Subcutaneous adipose tissue (tissue), 4 donors: ENCODE measurements around the gene LRRC4B. TPM values are rescaled to one million over a fixed set of nuclear protein-coding genes. Genes with fewer than 3 reads are reported as not detected.

Source experiments
- total RNA-seq, 4 donors: library from RNA; depleted of rRNA; stranded (reverse); fragments of >200 nt; gene quantifications; one replicate each; pipeline ENCODE4 v1.1.0, GENCODE V29; 2016
- TF ChIP-seq, protein P1 (sequence below): fragments of 450-650 bp; IDR thresholded peaks from one replicate; pipeline ENCODE4 v1.5.1; 2016; ENCODE audit warnings: low read depth, mild to moderate bottlenecking, control low read depth, antibody characterized with exemption, moderate library complexity

The LRRC4B gene
- total RNA-seq, 4 donors from 2014 or later, result 0.19 to 0.34 (median 0.22) TPM; not detected in 1

GRCh38 chr19:50482271-50482855, 85.9 kb downstream of the LRRC4B start:
- TF ChIP-seq, protein P1, sequence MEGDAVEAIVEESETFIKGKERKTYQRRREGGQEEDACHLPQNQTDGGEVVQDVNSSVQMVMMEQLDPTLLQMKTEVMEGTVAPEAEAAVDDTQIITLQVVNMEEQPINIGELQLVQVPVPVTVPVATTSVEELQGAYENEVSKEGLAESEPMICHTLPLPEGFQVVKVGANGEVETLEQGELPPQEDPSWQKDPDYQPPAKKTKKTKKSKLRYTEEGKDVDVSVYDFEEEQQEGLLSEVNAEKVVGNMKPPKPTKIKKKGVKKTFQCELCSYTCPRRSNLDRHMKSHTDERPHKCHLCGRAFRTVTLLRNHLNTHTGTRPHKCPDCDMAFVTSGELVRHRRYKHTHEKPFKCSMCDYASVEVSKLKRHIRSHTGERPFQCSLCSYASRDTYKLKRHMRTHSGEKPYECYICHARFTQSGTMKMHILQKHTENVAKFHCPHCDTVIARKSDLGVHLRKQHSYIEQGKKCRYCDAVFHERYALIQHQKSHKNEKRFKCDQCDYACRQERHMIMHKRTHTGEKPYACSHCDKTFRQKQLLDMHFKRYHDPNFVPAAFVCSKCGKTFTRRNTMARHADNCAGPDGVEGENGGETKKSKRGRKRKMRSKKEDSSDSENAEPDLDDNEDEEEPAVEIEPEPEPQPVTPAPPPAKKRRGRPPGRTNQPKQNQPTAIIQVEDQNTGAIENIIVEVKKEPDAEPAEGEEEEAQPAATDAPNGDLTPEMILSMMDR, result no peak

DNA sequence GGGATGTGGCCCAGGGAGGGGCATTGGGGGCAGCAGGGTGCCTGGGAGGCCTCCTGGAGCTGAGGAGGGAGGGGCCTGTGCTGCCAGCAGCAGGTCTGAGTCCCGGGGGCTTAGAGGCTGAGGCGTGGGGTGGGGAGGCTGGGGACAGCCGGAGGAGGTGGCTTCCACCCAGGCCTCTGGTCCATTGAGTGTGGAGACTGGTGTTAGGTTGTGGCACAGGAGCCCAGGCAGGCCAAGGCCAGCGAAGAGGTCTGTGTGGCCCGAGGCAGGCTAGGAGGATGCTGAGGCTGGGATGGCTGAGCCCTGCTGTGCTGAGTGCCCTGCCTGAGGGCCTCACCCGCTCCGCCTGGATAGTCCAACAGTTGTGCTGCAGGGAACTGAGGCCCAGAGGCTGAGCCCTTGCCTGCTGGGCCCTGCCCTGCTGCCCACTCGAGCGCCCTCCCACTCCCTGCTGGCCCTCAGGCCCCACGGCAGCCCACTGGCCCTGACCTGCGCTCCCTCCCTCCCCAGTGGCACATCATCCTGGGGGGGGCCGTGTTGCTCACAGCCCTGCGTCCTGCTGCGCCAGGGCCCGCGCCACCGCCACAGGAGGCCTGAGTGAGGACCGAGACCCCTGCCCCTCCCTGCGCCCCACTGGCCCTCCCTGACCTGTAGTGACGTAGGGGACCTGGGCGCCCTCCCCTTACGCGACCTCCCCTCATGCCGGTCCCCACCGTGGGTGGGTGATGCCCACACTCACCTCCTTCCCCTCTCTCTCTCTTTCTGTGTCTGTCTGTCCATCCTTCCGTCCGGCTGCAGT, 86.7 kb downstream of the LRRC4B start:
- TF ChIP-seq, protein P1, result no peak

DNA sequence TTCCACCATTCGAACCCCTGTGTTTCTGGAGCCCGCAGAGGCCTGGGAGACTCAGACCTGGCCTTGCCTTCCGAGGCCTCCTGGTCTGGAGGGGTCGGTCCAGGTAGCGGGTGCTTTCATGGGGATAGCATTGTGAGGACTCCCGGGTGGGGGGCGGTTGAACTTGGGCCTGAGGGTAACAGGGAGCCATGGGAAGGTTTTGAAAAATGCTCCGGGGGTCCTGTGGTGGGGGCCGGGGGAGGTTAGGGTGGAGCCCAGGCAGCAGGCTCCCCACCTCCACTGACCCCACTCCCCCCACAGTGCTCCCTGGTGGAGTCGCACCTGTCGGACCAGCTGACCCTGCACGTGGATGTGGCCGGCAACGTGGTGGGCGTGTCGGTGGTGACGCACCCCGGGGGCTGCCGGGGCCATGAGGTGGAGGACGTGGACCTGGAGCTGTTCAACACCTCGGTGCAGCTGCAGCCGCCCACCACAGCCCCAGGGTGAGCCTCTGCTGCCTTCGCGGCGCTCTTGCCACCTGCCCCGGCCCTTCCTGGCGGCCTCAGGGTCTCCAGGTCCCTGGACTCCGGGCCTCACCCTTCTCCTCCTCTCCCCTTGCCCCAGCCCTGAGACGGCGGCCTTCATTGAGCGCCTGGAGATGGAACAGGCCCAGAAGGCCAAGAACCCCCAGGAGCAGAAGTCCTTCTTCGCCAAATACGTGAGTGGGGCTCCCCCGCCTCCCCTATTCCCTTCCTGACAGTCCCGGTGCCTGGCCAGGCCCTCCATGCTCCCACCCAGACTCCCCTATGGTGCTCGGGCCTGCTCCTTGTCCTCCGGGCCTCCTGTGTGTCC, 87.7 kb downstream of the LRRC4B start:
- TF ChIP-seq, protein P1, result no peak

GRCh38 chr19:50479761-50480251, 88.4 kb downstream of the LRRC4B start:
- TF ChIP-seq, protein P1, result no peak

GRCh38 chr19:50478901-50479715, 89.1 kb downstream of the LRRC4B start:
- TF ChIP-seq, protein P1, result no peak

GRCh38 chr19:50477751-50478515, 90.3 kb downstream of the LRRC4B start:
- TF ChIP-seq, protein P1, result no peak
